Nephron progenitor cell (in vitro differentiated cells): ENCODE data around the gene GALNT7.

Experiments
- DNase-seq: peaks from one replicate; pipeline ENCODE4 v3.0.0; 2021
- H3K27ac Mint-ChIP-seq: 2 replicates; pipeline ENCODE4 v1.8.0; 2021; ENCODE audit warnings: mild to moderate bottlenecking, moderate library complexity, mixed read lengths
- H3K27me3 Mint-ChIP-seq: 2 replicates; pipeline ENCODE4 v1.8.0; 2021; ENCODE audit warnings: mild to moderate bottlenecking, low read depth, mixed read lengths; ENCODE audit not compliant: poor library complexity
- H3K36me3 Mint-ChIP-seq: 2 replicates; pipeline ENCODE4 v1.8.0; 2021; ENCODE audit warnings: low read depth, mixed read lengths
- H3K4me1 Mint-ChIP-seq: 2 replicates; pipeline ENCODE4 v1.8.0; 2021; ENCODE audit warnings: mixed read lengths
- H3K4me3 Mint-ChIP-seq: 2 replicates; pipeline ENCODE4 v1.8.0; 2021; ENCODE audit warnings: mild to moderate bottlenecking, moderate library complexity, mixed read lengths
- H3K9me3 Mint-ChIP-seq: 2 replicates; pipeline ENCODE4 v1.8.0; 2021; ENCODE audit warnings: mild to moderate bottlenecking, moderate library complexity, mixed read lengths
- CTCF ChIP-seq: fragments of 200-600 bp; sonication (generic); IDR thresholded peaks from 2 replicates; pipeline ENCODE4 v1.5.0; 2021; ENCODE audit warnings: antibody characterized with exemption

The GALNT7 gene

GRCh38 chr4:173185847-173186510 lies 17.4 kb downstream of the GALNT7 start:
- Mint-ChIP-seq H3K9me3 (peaks cover 17% of the 10 kb centered on the region), H3K27me3 (no peaks in the 10 kb centered on the region), H3K4me1 (peaks cover 7% of the 10 kb centered on the region), H3K4me3 (no peak overlapping the region), H3K27ac (no peak overlapping the region), H3K36me3 (peaks cover 27% of the 10 kb centered on the region)
- TF ChIP-seq CTCF = no peak
- DNase-seq = no peak

DNA sequence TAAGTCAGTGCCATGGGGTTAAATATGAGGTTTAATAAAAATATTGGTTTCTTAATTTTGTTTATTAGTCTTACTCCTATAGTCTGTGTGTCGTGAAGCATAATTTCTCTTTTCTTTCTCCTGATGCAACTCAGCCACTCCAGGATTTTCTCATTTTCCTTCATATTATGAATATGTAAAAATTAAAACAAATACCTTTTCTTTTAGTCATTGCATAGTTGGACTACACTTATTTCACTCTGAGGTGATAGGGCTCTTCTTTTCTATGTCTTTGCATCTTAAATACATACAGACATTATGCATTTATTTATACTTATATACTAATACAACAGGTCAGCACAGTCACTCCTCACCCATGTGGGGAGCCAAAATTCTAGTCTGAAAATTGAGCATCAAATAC lies 19.1 kb downstream of the GALNT7 start:
- Mint-ChIP-seq H3K4me1 (peaks cover 9% of the 10 kb centered on the region), H3K4me3 (no peak overlapping the region), H3K36me3 (peaks cover 23% of the 10 kb centered on the region), H3K27ac (no peak overlapping the region), H3K27me3 (no peaks in the 10 kb centered on the region), H3K9me3 (peaks cover 17% of the 10 kb centered on the region)
- no peak for TF ChIP-seq CTCF
- DNase-seq = no peak

GRCh38 chr4:173188648-173189047 lies 20.0 kb downstream of the GALNT7 start:
- no peaks in the 10 kb centered on the region for H3K27me3 Mint-ChIP-seq
- no peak for TF ChIP-seq CTCF
- H3K9me3 Mint-ChIP-seq = peaks cover 11% of the 10 kb centered on the region
- peak overlapping the region; percentile 10 for H3K27ac Mint-ChIP-seq
- H3K4me3 Mint-ChIP-seq = no peak overlapping the region
- DNase-seq = no peak
- peaks cover 15% of the 10 kb centered on the region for H3K36me3 Mint-ChIP-seq
- peaks cover 11% of the 10 kb centered on the region for H3K4me1 Mint-ChIP-seq

DNA sequence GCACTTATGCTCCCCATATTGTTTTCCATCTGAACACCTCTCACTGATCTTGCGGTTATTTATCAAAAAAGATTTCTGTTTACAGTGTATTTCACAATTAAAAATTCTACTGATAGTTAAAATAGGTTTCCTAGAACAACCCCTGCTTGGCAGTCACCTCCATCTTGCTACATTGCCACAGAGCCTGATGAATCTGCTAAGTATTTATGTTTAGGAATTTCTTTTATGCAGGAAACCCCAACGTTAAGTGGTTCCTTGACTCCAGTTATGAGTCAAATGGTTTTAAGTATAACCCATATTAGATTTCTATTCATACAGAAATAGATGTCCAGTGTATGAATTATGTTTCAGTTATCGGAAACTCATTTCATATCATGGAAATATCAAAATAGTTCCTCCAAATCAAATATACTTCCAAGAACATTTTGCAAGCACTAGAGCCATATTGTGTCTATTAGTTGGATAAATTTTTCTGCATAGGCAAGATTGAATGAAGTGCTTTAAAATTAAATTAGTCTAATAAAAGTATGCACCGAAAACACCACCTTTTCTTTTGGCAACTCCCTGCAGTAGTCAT lies 20.6 kb downstream of the GALNT7 start:
- no peak for TF ChIP-seq CTCF
- Mint-ChIP-seq H3K4me1 (peaks cover 11% of the 10 kb centered on the region), H3K27me3 (no peaks in the 10 kb centered on the region), H3K9me3 (peaks cover 7% of the 10 kb centered on the region), H3K36me3 (peaks cover 10% of the 10 kb centered on the region), H3K4me3 (no peak overlapping the region), H3K27ac (peak overlapping the region; percentile 10)
- DNase-seq = no peak

DNA sequence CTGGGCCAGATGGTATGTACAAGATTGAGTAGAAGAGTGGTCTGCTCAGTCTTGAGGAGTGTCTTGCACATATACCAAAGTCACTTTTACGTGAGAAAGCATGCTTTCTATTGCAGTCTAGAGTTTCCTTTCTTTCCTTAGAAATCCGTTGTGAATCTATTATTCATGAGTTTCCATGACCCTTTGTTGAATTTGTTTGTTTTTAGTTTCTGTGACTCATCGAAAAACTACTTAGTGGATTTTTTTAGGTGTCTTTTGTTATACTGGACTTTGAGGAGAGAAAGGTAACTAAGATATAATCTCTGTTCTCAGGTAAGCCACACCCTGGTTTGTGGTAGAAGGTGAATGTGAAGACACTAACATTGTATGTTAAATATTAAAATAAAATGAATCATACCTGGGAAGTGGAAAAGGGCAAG lies 23.0 kb downstream of the GALNT7 start:
- Mint-ChIP-seq H3K4me3 (no peak overlapping the region), H3K27ac (no peak overlapping the region), H3K27me3 (no peaks in the 10 kb centered on the region), H3K4me1 (peaks cover 11% of the 10 kb centered on the region), H3K9me3 (no peaks in the 10 kb centered on the region), H3K36me3 (peaks cover 4% of the 10 kb centered on the region)
- DNase-seq = no peak
- no peak for TF ChIP-seq CTCF
